ENCODE results near the gene AKT1.

Gene AKT1

DNA sequence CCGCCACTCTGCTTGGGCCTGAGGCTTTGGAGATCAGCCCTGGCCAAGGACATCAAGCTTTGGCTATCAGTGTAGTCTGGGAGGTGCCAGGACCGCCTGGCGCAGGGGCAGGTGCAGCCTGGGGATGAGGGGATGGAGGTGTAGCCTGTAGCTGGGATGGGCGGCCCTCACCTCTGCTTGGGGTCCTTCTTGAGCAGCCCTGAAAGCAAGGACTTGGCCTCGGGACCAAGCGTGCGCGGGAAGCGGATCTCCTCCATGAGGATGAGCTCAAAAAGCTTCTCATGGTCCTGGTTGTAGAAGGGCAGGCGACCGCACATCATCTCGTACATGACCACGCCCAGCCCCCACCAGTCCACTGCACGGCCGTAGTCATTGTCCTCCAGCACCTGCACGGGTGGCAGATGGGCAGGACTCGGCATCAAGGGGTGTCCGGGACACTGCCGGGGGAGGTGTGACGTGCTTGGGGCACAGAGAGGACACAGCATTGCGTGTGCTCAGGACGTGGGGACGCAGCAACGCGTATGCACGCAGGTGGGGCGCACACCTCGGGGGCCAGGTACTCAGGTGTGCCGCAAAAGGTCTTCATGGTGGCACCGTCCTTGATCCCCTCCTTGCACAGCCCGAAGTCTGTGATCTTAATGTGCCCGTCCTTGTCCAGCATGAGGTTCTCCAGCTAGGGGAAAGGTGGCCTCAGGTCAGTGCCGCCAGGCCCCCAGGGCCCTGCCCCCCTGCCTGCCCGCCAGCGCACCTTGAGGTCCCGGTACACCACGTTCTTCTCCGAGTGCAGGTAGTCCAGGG is 22.6 kb downstream of the AKT1 start:
- DNase-seq (ENCODE audit: low read depth): no peak

DNA sequence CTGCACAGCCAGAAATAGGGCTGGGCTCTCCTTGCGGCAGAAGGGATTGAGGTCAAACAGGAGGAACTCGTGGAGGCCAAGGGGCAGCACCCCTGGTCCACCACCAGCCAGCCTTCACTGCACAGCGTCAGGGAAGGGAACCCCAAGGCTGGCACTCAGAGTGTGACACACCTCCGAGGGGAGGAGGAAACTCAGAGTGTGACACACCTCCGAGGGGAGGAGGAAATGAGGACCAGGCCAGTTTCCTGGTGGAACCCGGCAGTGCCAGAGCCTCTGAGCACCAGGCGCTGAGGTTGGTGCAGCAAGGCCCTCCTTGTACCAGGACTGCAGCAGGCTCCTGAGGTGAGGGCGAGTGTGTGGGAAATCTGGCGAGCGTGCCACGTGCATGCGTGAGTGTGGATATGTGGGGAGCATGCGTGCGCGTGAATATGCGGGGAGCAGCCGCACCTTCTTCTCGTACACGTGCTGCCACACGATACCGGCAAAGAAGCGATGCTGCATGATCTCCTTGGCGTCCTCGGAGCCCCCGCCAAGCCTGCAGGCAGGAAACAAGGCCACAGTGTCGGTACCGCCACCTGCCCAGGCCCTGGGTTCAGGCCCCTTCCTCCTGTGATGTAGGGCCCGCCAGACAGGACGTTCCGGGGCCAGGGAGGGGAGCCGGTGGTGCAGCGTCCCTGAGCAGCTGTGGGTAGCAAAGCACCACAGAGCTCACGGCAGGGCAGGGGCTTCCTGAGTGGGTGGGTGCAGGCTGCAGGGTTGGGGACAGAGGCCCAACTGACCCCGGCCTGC is 23.4 kb downstream of the AKT1 start:
- DNase-seq (ENCODE audit: low read depth): no peak

DNA sequence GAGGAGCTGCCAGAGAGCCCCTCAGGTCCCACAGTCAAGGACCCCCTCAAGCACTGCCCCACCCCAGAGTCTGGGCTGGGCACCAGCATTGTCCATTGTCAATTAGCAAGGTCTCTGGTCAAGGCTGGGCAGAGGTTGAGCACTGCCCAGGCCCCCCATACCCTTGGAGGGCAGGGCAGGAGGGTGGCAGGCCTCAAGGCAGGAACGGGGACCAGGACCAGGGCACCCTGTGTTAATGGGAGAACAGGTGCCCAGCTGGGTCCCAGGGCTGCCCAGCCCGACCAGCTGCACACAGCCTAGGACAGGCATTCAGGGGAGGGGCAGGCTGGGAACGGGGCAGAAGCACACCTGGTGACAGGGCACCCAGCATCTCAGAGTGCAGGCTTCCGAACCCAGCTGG is 24.2 kb downstream of the AKT1 start:
- no peak for DNase-seq (ENCODE audit: low read depth)

DNA sequence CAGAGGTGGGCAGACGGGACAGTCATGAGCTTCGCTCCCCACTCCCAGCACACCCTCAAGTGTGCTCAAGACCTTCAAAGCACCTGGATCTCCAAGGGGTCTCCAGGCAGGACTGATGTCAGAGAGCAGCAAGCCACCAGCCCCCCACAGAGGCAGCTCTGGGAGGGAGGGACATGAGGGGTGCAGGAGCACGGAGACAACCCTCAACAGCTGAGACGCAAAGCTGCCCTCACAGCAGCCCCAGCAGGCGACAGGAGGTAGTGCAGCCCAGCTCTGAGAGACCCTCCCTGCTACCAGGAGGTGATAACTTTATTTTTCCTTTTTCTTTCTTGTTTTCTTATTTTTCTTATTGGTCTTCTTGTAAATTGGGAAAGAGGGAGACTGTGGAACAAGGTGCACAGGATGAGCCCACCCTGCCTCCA is 24.7 kb downstream of the AKT1 start:
- DNase-seq (ENCODE audit: low read depth): no peak

DNA sequence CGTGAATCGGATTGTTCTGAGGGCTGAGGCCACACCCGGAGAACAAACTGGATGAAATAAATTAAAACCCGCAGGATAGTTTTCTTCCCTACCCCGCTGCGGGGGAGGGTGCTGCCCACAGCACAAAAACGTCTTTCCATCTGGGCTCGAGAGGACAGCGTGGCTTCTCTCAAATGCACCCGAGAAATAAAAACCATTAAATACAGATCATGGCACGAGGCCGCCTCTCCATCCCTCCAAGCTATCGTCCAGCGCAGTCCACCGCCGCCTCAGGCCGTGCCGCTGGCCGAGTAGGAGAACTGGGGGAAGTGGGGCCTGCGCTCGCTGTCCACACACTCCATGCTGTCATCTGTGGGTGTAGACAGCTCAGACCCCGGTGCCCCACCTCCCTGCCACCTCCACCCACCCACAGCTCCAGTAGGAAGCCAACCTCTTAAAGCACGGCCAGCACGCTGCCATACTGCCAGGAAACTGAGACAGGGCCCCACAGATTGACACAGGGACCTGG is 25.4 kb downstream of the AKT1 start:
- no peak for DNase-seq (ENCODE audit: low read depth)

DNA sequence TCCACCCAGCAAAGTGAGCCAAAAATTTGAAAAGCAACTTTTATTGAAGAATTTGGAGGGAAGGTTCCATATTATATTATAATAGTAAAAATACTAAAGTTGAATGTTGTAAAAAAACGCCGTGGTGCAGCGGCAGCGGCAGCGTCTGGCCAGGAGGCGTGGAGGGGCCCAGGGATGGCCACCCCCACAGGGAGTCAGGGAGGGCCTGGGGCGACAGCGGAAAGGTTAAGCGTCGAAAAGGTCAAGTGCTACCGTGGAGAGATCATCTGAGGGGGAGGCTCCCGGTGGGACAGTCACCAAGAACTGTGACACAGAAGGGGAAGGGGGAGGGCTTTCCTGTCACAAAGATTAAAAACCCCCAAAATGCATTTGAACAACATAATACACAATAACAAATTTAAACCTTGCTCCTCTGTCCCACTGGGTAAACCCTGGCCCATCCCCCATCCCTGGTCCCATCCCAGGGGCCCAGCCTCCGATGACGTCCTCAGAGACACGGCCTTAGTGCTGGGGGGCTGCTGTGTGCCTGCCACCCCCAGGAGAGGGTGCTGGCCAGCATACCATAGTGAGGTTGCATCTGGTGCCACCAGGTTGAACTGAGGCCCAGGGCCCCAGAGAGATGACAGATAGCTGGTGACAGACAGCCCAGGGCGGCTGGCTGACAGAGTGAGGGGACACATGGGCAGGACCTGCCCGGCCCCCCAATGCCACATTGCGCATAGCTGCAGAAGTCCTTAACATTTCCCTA is 26.1 kb downstream of the AKT1 start:
- DNase-seq (ENCODE audit: low read depth): no peak

DNA sequence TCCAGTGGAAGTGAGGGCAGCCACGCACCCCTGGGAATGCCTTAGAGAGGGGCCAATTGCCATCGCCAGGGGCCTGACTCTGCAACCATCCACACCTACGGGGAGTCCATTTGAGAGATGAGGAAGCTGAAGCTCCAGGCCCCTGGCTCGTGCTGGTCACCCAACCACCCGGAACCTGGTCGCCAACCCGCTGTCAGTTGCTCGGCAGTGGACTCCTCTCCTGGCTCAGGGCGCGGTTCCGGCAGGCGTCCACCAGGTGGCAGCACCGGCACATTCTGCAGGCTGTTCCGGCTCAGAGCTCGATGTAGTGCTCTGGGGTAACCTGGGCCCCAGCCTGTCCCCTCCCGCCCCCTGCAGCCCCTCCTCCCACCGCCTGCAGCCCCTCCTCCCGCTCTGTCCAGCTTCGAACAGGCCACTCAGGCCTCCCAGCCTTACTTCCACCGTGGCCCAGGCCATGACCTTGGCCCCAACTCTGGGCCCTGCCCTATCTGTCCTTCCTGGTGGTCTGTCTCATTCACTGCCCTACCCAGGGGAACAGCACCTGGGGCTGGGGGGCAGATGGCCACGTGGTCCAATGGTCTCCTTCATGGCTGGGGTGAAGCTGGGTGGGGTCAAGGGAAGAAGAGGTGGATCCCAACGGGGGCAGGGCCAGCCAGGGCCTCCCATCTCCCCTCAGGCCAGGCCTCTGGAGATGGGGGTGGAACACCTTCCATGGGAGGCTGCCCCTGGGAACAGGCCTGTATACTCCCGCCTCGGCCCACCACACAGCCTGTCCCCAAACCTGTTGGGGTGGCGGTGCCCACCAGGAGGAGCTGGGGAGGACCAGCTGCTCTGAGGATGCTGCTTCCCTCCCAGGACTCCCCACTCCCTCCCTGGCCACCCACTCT is 26.9 kb downstream of the AKT1 start:
- DNase-seq (ENCODE audit: low read depth): peak; percentile 79

DNA sequence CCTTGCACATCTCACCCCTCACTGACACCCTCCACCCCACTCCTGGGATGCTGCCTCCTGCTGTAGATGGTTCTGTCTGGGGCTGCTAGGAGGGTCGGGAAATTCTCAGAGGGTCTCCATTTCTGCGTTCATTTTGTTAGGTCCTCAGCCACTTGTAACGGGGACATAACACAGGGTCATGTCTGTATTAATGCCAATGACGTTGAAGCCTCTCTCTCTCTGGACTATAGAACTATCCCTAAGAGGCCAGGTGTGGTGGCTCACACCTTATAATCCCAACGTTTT is 28.0 kb downstream of the AKT1 start:
- no peak for DNase-seq (ENCODE audit: low read depth)

DNA sequence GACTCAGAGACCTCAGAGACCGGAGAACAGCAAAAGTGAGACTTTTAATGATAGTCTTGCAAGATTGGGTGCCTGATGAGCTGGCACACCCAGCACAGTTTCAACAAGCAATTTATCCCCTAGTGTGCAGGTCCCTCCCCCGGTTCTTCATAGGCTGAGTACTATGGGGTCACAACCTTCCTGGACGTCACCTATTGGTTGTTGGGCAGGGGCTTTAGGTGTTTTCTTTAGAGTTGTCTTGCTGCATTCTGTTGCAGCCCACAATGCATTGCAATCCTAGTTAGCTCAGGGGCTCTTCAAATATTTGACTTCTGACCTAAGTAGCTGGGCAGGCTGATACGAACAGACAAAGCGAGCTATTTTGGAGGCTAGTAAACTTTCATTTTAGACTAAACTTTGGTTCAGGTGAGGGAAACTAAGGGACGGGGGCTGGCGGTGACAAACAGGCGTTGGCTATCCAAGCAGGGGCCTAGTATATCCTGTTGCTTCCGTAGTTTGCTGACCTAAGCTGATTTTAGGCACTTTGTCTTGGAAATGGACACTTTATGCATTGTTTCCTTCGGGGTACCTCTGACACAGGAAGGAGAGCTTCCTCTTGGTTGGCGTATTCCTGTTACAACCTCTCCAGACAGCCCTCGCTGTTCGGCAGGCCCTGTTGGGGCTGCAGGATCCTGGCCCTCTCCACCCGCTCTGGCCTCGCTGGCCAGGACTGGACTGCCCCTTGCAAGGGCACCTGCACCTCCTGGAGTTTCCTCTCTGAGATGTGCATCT is 28.5 kb downstream of the AKT1 start:
- DNase-seq (ENCODE audit: low read depth): no peak

DNA sequence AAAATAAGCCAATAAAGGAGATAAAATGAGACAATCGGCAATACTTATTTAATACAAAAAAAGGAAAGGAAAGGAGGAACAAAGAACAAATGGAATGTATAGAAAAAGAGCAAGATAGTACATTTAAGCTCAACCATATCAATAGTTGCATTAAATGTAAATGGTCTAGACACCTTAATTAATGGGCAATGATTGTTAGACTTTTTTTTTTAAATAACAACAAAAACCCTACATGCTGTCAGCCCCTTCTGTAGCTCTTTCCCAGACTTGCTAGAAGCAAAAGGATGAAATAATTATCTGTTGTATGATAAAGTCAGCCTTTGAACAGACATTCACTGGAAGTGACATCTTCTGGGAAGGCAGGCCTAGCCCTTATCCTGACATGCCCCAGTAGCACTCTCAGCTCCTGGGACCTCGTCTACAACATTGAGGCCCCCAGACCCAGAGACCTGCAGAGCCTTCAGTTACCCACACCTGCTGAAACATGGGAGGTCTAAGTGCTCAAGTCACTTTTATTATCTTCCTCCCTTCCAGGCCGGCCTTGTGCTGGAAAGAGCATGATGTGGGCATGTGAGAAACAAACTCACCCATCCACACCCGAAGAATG is 29.2 kb downstream of the AKT1 start:
- no peak for DNase-seq (ENCODE audit: low read depth)

DNA sequence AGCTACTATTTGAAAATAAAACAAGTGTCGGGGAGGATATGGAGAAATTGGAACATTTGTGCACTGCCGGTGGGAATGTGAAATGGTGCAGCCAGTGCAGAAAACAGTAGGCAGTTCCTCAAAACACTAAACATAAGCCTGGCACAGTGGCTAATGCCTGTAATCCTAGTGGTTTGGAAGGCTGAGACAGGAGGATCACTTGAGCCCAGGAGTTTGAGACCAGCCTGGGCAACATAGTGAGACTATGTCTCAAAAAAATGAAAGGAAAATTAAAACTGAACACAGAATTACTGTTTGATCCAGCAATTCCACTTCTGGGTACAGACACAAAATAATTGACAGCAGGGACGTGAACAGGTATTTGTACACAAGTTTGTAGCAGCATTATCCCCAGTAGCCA is 30.0 kb downstream of the AKT1 start:
- no peak for DNase-seq (ENCODE audit: low read depth)

DNA sequence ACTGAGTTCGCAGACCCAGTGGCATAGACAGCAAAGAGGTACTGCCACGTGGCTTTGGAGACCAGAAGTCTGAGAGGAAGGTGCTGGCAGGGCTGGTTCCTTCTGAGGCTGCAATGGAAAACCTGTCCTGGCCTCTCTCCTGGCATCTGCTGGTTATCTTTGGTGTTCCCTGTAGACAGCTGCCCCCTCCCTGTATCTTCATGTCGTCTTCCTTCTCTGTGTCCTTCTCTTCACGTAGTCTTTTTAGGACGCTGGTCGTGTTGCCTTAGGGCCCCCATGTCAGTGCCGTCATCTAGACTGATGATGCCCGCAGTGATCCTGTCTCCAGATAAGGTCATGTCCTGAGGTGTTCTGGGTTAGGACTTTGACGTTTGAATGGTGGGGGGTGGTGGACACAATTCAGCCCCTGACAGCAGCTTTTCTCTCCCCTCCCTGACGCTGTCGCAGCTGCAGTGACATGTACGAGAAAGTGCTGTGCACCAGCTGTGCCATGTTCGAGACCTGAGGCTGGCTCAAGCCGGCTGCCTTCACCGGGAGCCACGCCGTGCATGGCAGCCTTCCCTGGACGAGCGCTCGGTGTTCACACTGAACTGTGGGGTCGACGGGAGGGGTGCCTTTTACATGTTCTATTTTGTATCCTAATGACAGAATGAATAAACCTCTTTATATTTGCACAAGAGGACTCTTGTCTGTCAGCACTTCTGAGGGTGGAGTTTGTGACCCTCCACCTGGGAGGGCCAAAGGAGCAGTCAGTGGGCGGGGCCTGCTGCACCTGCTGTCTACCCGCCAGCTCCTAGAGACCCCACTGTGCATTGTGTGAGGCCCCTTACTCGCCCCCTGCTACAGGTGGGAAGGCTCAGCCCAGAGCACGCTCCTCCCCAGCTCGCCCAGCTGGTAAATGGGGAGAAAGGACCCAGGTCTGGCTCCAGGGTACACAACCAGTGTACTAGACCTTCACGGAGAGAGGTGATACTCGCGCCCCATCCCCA is 36.3 kb downstream of the AKT1 start:
- no peak for DNase-seq (ENCODE audit: low read depth)

DNA sequence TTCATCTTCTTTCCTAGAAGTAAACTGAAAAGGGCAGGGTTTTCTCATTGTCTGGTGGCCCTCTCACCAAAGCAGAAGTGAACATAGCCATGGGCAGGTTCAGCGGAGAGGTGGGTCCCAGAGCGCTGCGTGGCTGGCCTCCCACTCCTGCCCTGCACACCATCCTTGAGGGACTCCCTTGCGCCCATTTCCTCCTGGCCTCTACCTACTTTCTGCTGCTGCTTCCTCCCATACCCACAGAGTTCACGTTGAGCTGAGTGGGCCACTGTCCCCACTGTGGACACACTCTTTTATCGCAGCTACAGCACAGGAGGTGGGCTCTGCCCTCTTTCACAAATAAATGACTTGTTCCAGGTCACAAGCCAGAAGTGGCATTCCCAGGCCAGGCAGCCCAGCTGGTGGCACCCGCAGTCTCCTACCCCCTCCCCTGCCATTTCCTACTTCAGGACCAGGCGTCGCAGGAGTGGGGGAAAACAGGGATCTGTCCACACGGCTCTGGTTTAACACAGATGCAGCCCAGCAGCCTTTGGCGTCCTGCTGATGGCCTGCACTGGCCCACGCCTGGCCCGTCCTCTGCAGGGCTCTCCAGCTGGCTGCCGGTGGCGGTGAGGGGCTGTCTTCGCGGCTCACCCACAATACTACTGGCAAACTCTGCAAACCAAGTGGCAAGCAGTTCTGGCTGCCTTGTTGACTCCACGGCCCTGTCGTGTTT is 37.7 kb downstream of the AKT1 start:
- no peak for DNase-seq (ENCODE audit: low read depth)

DNA sequence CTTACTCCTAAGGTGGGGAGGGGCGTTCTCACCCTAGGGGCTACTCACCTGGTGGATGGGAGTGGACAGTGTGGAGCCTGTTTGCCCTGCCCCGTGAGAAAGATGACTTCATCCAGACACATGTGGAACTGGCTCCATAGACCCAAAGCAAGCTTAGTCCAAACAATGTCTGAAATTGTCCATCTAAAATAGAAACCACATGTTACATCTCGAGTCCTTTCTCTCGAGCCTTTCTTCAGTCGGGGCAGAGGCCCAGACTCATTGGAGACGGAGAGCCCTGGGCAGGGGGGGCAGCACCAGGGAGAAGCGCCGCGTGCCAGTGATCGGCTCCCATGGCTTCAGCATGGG is 38.3 kb downstream of the AKT1 start:
- DNase-seq (ENCODE audit: low read depth): no peak

DNA sequence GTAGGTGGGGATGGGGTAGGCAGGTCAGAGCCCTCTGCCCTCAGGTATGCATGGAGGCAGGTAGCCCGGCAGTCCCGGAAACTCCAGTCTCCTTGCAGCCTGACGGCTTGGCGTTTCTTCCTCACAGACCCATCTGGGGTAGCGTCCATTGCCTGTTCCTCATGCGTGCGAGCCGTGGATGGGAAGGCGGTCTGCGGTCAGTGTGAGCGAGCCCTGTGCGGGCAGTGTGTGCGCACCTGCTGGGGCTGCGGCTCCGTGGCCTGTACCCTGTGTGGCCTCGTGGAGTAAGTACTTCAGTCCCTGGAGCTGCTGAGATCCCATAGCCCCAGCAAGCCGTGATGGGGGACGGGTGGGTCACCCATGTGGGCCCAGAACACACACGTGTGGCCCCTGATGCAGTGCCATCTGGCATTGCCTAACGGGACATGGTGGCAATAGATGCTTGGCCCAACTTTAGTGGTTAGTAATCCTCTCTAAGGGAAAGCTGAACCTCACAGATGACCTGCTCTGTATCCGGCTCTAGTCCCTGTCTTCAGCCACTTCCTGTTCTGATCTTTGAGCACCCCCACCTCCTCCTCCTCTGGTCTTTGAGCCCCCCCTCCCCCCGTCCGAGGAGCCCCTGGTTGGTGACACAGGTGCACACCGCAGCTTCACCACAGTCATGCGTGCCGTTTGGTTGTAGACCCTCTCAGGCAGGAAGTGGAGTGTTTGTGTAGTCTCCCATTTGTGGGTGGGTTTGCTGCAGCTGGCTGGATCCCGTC is 38.9 kb downstream of the AKT1 start:
- DNase-seq (ENCODE audit: low read depth): no peak

DNA sequence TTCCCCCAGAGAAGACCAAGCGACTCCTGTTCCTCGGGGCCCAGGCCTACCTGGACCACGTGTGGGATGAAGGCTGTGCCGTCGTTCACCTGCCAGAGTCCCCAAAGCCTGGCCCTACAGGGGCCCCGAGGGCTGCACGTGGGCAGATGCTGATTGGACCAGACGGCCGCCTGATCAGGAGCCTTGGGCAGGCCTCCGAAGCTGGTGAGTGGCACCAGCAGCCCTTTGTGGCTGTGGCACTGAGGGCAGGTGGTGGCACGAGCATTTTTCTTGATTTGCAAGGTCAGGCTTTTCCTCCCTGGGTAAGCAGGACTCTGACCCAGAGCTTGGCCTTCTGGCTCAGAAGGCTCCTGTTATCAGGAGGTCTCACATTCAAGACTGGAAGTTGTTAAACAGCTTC is 39.9 kb downstream of the AKT1 start:
- no peak for DNase-seq (ENCODE audit: low read depth)

DNA sequence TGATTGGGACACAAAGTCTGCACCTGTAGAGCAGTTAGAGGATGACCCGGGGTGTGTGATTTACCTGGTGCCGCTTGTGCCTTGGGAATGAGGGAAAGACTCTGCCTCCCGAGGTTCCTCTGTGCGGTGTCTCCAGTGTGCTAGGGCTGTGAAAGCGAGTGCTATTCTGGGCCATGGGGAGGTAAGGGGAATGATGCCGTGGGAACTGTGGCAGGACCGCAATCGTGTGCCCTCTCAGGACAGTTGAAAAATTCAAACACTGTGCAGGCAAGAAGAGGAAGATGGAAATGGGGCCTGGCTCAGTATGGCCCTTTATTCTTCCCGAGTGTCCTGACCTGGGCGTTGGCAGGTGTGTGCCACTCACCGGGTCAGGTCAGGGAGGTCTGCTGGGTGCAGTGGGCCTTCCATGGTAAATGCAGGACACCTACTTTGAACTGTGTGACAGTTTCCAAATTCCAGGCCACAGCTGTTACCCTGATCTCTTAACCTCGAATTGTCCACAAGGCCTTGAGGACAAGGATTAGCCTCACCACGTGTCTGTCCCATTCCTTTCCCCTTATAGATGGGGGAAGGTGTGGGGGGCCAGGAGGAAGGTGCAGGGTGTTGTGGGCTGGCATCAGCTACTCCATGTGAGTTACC is 41.2 kb downstream of the AKT1 start:
- no peak for DNase-seq (ENCODE audit: low read depth)
